GM06990 (cell line): ENCODE results near the gene HRAS.

Experiments used
- DNase-seq: peaks from one replicate; pipeline ENCODE4 v3.0.0-alpha.2; 2011; ENCODE audit not compliant: insufficient read length; ENCODE audit errors: extremely low read depth
- H3K27me3 ChIP-seq: replicated peaks from 2 replicates; pipeline ENCODE4 v1.6.0; 2011; ENCODE audit warnings: low read length; ENCODE audit not compliant: control insufficient read depth, insufficient read depth
- H3K36me3 ChIP-seq: 2 replicates; pipeline ENCODE4 v1.5.1; 2011; ENCODE audit warnings: low read length; ENCODE audit not compliant: control insufficient read depth, insufficient read depth
- H3K4me3 ChIP-seq: replicated peaks from 2 replicates; pipeline ENCODE4 v1.5.1; 2011; ENCODE audit warnings: low read depth, mild to moderate bottlenecking, control low read depth, low read length
- TF ChIP-seq, protein P1 (sequence below): IDR thresholded peaks from 2 replicates; pipeline ENCODE4 v1.5.1; 2011; ENCODE audit warnings: low read length, control low read depth, mild to moderate bottlenecking, inconsistent platforms; ENCODE audit not compliant: insufficient read depth, poor library complexity, severe bottlenecking

The HRAS gene

DNA sequence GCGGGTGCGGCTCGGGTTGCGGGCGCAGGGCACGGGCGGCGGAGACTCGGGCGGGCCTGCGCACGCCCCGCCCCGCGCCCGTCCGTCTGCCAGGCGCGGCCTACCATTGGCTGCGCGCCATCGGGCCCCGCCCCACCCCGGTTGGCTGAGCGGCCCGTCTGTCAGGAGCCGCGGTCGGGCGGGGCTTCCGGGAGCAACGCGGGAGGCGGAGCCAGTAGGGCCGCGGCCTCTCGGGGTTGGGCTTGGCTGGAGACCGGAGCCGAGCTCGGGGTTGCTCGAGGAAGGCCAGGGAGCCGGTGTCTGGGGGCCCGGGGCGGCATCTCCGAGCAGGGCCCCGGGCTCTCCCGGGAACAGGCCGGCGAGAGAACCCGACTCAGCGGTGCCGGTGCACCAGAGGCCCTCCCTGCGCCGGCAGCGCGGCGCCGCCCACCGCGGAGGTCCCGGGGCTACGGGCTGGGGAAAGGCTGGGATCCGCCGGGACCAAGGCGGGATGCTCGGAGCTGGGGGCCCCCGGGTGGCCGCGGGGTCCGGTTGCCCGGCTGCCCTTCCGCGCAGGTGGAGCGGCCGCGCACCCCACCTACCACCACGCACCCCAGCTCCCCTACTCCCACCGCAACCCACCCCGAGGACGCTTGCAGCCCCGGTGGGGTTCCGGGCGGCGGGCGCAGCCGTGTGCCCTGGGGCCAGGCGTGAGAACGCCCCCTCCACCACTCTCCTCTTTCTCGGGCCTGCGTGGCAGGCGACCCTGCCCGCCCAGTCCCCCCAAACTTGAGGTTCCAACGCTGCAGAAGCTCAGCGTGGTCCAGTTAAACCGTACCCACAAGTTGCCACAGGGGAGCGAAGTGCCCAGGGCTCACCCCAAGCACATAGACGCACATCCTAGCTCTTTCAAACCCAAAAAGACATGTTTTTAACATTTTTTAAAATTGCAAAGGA, at the start of gene HRAS:
Gene HRAS (minus strand): TSS at position 58 of the 936 bp plus-strand sequence.
- H3K4me3 ChIP-seq, result peak within 1 kb of the TSS; percentile 81
- TF ChIP-seq, protein P1, sequence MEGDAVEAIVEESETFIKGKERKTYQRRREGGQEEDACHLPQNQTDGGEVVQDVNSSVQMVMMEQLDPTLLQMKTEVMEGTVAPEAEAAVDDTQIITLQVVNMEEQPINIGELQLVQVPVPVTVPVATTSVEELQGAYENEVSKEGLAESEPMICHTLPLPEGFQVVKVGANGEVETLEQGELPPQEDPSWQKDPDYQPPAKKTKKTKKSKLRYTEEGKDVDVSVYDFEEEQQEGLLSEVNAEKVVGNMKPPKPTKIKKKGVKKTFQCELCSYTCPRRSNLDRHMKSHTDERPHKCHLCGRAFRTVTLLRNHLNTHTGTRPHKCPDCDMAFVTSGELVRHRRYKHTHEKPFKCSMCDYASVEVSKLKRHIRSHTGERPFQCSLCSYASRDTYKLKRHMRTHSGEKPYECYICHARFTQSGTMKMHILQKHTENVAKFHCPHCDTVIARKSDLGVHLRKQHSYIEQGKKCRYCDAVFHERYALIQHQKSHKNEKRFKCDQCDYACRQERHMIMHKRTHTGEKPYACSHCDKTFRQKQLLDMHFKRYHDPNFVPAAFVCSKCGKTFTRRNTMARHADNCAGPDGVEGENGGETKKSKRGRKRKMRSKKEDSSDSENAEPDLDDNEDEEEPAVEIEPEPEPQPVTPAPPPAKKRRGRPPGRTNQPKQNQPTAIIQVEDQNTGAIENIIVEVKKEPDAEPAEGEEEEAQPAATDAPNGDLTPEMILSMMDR, result no peak
- H3K27me3 ChIP-seq, result no peaks in the 10 kb centered on the region
- DNase-seq, result peak; percentile 97
- peaks cover 12% of the 10 kb centered on the region for H3K36me3 ChIP-seq

DNA sequence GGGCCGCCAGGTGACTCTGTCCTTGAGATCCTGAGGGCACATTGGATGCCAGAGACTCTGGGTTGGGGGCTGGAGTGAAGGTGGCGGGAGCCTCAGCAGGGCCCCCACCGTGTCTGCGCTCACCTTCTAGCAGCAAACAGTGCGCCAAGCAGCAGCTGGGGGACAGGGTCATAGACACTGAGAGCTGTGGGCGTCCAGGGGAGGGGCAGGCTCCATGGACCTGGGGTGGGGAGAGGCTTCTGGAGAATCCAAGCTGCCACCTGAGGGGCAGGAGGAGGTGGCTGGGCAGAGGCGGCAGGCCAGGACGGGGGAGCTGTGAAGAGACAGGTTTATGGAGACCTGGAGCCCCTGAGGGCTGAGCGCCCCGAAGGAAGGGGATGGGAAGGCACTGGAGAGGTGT, 48.9 kb upstream of the HRAS start:
- Histone ChIP-seq H3K4me3 (no peak overlapping the region), H3K36me3 (peaks cover 35% of the 10 kb centered on the region), H3K27me3 (no peaks in the 10 kb centered on the region)
- DNase-seq, result no peak
- TF ChIP-seq, protein P1, result no peak

DNA sequence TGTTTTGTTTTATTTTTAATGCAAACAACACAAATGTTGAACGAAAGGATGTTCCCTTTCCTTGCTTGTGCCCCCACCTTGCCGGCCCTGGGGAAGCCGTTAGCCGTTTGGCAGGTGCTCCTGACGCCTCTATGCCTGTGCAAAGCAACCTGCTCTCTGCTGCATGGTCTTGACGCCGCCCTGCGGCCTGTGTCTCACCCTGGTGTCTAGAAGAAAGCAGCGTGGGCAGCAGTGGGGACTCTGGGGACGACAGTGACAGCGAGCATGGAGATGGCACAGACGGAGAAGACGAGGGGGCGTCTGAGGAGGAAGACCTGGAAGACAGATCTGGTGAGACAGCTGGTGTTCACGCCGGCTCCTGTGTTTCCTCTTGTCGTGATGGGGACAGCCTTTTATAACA, 46.4 kb upstream of the HRAS start:
- TF ChIP-seq, protein P1, result no peak
- no peak overlapping the region for H3K4me3 ChIP-seq
- no peak for DNase-seq
- no peaks in the 10 kb centered on the region for H3K27me3 ChIP-seq
- H3K36me3 ChIP-seq, result peaks cover 19% of the 10 kb centered on the region

DNA sequence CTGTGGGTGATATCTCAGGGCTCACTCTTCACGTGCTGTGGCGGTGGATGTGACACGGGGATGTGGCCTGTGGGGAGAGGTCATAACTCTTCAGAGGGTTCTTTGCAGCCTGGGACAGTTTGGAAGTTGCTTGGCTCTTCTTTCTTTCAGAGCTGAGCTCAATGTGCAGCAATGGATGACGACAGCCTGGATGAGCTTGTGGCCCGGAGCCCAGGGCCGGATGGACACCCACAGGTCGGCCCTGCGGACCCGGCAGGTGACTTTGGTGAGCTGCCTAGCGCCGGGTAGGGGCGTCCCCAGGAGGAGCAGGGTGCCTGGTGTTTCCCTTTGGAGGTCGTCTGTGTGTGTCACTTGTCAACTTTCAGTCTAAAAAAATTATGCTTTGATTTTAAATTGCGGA, 46.0 kb upstream of the HRAS start:
- TF ChIP-seq, protein P1, result no peak
- Histone ChIP-seq H3K27me3 (no peaks in the 10 kb centered on the region), H3K4me3 (no peak overlapping the region), H3K36me3 (peaks cover 16% of the 10 kb centered on the region)
- no peak for DNase-seq

DNA sequence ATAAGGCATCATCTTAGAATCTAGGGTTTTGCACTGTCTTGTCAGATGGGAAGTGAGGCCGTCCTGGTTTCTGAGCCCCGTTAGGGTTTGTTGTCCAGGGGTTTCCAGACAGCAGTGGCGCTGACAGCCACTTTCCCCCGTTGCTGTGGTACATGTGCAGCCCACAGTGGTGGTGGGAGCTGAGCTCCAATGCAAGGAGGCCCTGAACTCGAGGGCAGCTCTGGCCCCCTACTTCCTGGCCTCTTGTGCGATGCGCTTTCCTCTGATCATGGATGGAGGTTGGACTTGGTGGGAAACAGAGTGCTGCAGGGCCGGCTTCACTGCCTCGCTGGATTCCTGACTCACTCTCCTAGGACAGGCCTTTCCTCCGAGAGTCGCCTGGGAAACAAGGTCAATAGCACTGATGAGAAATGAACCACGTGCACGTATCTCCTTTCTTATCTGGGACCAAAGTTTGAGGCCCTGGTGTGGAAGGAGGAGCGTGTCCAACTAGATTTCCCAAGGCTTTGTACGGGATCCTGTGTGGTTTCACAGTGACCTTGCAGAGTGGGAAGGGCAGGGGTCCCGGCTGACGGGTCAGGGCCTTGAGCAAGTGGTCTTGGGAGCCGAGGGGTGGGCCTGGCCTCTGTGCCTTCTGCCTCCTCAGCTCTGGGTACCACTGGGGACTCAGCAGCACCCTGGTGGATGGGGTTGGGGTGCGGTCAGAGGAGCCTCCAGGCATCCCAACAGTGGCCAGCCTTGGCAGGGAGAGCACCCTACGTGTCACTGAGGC, 44.6 kb upstream of the HRAS start:
- Histone ChIP-seq H3K4me3 (no peak overlapping the region), H3K27me3 (peaks cover under 1% of the 10 kb centered on the region; the same call in 1 of the 2 replicates), H3K36me3 (peaks cover 15% of the 10 kb centered on the region)
- no peak for DNase-seq
- TF ChIP-seq, protein P1, result no peak
